Loucy (cell line): ENCODE results near the gene SULT4A1.

Source experiments
- EZH2phosphoT487 ChIP-seq: fragments of 200-600 bp; IDR thresholded peaks from 2 replicates; pipeline ENCODE4 v1.6.1; 2018; ENCODE audit warnings: antibody characterized with exemption, mild to moderate bottlenecking, moderate library complexity, borderline replicate concordance
- TF ChIP-seq, protein P1 (sequence below): fragments of 200-600 bp; sonication (generic); conservative IDR thresholded peaks from 2 replicates; pipeline ENCODE4 v1.5.1; 2014; ENCODE audit warnings: mild to moderate bottlenecking, antibody characterized with exemption, low read length

DNA sequence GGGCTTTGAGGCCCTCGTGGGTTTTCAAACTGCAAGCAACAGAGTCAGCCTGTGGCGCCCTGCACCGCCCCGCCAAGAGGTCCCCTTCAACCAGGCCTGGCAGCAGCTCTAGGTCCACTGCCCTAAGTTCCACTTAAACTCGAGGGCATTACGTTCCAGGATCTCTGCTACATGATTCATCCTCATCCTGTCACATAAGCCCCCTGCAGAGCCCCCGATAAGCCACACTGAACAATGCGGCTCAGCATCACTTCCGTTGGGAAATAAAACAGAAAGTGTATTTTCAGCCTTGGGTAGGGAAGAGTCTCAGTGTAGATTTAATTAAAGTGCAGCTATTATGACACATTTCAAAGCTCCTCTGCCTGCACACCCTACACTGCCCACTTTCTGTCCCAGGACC is 24.6 kb downstream of the SULT4A1 start:
- TF ChIP-seq, protein P1, sequence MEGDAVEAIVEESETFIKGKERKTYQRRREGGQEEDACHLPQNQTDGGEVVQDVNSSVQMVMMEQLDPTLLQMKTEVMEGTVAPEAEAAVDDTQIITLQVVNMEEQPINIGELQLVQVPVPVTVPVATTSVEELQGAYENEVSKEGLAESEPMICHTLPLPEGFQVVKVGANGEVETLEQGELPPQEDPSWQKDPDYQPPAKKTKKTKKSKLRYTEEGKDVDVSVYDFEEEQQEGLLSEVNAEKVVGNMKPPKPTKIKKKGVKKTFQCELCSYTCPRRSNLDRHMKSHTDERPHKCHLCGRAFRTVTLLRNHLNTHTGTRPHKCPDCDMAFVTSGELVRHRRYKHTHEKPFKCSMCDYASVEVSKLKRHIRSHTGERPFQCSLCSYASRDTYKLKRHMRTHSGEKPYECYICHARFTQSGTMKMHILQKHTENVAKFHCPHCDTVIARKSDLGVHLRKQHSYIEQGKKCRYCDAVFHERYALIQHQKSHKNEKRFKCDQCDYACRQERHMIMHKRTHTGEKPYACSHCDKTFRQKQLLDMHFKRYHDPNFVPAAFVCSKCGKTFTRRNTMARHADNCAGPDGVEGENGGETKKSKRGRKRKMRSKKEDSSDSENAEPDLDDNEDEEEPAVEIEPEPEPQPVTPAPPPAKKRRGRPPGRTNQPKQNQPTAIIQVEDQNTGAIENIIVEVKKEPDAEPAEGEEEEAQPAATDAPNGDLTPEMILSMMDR = no peak
- no peak for TF ChIP-seq EZH2phosphoT487
